ENCODE measurements around the gene MTSS2. TPM values are rescaled to one million over a fixed set of nuclear protein-coding genes. Genes with fewer than 3 reads are reported as not detected.

MTSS2 gene
- total and polyA plus RNA-seq, 2 of the 4 experiments (the other 2 are of a cell fraction), result 9.1 to 86.2 TPM

- no peak for ATAC-seq (ENCODE audit: low read depth)
Measured at GRCh38 chr16:70659546-70659945, 26.3 kb downstream of the MTSS2 start.

More at GRCh38 chr16:70659546-70659945, 26.3 kb downstream of the MTSS2 start:
- Histone ChIP-seq H2AK5ac (ENCODE audit: low read depth, low read length) (peak overlapping the region; percentile 46; the same call in 1 of the 2 replicates), H2BK20ac (ENCODE audit: low read depth, low read length) (no peak overlapping the region), H3K14ac (replicated peaks; ENCODE audit: low read depth, low read length) (no peak overlapping the region), H3K27me3 (ENCODE audit: control insufficient read depth, insufficient read depth, low read length) (no peaks in the 10 kb centered on the region), H3K4me1 (ENCODE audit: control insufficient read depth, insufficient read depth, low read length) (peaks cover 3% of the 10 kb centered on the region; the same call in 1 of the 2 replicates), H2BK5ac (ENCODE audit: low read depth, low read length, poor library complexity, severe bottlenecking) (no peak overlapping the region), H3K4me2 (ENCODE audit: low read depth, low read length) (no peak overlapping the region), H4K20me1 (ENCODE audit: insufficient read depth, low read length) (peaks cover 35% of the 10 kb centered on the region), H3K9me3 (ENCODE audit: control insufficient read depth, insufficient read depth, low read length) (no peaks in the 10 kb centered on the region), H4K5ac (ENCODE audit: low read depth, low read length) (no peak overlapping the region), H2BK120ac (ENCODE audit: low read depth, low read length) (no peak overlapping the region), H4K91ac (ENCODE audit: insufficient read depth, low read depth, low read length) (no peak overlapping the region), H3K9ac (ENCODE audit: low read depth, low read length) (no peak overlapping the region), H3K27ac (ENCODE audit: insufficient read depth, low read length) (no peak overlapping the region), H2AK9ac (replicated peaks; ENCODE audit: low read depth, low read length, poor library complexity) (peak overlapping the region; percentile 72), H2BK15ac (ENCODE audit: low read depth, low read length) (no peak overlapping the region), H3K4me3 (ENCODE audit: insufficient read depth, low read depth, low read length) (no peak overlapping the region), H3K9me1 (ENCODE audit: insufficient read depth, low read length) (no peaks in the 10 kb centered on the region), H4K8ac (ENCODE audit: low read depth in 2 of 2, low read length in 2 of 2) (no peak overlapping the region), H3K36me3 (ENCODE audit: control insufficient read depth, insufficient read depth, low read length) (peaks cover 24% of the 10 kb centered on the region), H3K4ac (ENCODE audit: low read depth, low read length) (no peak overlapping the region), H3K79me1 (ENCODE audit: low read depth in 1 of 2, low read length in 2 of 2) (peaks cover 0 to 18% of the 10 kb centered on the region in 2 experiments; a peak in 2 of 4 replicates), H3K56ac (ENCODE audit: extremely low read depth, insufficient read depth, low read length) (no peak overlapping the region), H3K18ac (ENCODE audit: low read depth, low read length) (no peak overlapping the region), H2AFZ (replicated peaks; ENCODE audit: low read length, poor library complexity) (no peak overlapping the region), H3K23ac (ENCODE audit: low read depth, low read length) (no peak overlapping the region)
- ChIA-PET CTCF (no interaction called here), POLR2A (ENCODE audit: unreplicated experiment) (no interaction called here)
- dilution Hi-C loops (cut with HindIII; ENCODE audit: low sequenced_read_pairs, unreplicated experiment), result no loop called here
- in situ Hi-C loops (cut with MboI; ENCODE audit: low sequenced_read_pairs), result no loop called here
- no peak for DNase-seq
- WGBS, 2 experiments (ENCODE audit: extremely low coverage in 2 of 2, insufficient read length in 1 of 2), result 90% methylated on average over 6 of the region's 12 CpGs; no CpG with 5 or more reads in 1 of the 2 experiments
- intact Hi-C loops (cut with micrococcal nuclease), result no loop called here
- TF ChIP-seq NFE2L2 (IDR thresholded peaks at IDR 0.05; ENCODE audit: low read depth, low read length), result no peak
- TF ChIP-seq BHLHE40 (IDR thresholded peaks at IDR 0.05; ENCODE audit: low read depth, low read length), result no peak
- TF ChIP-seq CHD1 (IDR thresholded peaks at IDR 0.05; ENCODE audit: low read depth, low read length), result no peak
- TF ChIP-seq RAD21 (IDR thresholded peaks at IDR 0.05; ENCODE audit: low read length), result no peak
- no peak for TF ChIP-seq POLR2A (IDR thresholded peaks at IDR 0.05; ENCODE audit: low read depth, low read length)
- TF ChIP-seq SMC3 (IDR thresholded peaks at IDR 0.05; ENCODE audit: low read depth, low read length), result no peak
- TF ChIP-seq MXI1 (IDR thresholded peaks at IDR 0.05; ENCODE audit: borderline replicate concordance, low read depth, low read length), result no peak
- no peak for TF ChIP-seq CEBPB (IDR thresholded peaks at IDR 0.05; ENCODE audit: low read depth, low read length)
- no peak for TF ChIP-seq MAZ (IDR thresholded peaks at IDR 0.05; ENCODE audit: borderline replicate concordance, low read depth, low read length)
- no peak for TF ChIP-seq MAFK (IDR thresholded peaks at IDR 0.05; ENCODE audit: low read depth, low read length)
- TF ChIP-seq FOS (IDR thresholded peaks at IDR 0.05; ENCODE audit: low read depth, low read length), result no peak
- BruUV-seq (replicated peaks), result no TSS peak

Measured in IMR-90 (cell line).